HL-60 (cell line): Measurements from ENCODE around the gene COPS6.

ENCODE experiments used
- POLR2AphosphoS5 ChIP-seq: IDR thresholded peaks from 2 replicates; pipeline ENCODE4 v1.6.1; 2012; ENCODE audit warnings: low read depth
- TF ChIP-seq, protein P1 (sequence below): IDR thresholded peaks from one replicate; pipeline ENCODE4 v1.5.1; 2011; ENCODE audit warnings: low read length, control low read depth, inconsistent platforms; ENCODE audit not compliant: insufficient read depth

DNA sequence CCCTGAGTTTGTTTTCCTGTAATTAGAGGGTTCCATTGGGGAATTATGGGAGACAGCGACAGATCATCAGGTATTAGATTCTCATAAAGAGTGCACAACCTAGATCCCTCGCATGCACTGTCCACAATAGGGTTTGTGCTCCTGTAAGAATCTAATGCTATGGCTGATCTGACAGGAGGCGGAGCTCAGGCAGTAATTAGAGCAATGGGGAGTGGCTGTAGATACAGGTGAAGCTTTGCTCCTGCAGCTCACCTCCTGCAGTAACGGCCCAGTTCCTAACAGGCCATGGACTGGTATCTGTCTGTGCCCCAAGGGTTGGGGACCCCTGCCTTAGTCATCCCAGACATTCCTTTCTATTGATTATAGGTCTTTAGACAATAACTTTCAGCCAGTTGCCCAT lies 40.1 kb upstream of the COPS6 start:
- TF ChIP-seq, protein P1, sequence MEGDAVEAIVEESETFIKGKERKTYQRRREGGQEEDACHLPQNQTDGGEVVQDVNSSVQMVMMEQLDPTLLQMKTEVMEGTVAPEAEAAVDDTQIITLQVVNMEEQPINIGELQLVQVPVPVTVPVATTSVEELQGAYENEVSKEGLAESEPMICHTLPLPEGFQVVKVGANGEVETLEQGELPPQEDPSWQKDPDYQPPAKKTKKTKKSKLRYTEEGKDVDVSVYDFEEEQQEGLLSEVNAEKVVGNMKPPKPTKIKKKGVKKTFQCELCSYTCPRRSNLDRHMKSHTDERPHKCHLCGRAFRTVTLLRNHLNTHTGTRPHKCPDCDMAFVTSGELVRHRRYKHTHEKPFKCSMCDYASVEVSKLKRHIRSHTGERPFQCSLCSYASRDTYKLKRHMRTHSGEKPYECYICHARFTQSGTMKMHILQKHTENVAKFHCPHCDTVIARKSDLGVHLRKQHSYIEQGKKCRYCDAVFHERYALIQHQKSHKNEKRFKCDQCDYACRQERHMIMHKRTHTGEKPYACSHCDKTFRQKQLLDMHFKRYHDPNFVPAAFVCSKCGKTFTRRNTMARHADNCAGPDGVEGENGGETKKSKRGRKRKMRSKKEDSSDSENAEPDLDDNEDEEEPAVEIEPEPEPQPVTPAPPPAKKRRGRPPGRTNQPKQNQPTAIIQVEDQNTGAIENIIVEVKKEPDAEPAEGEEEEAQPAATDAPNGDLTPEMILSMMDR: no peak
- no peak for TF ChIP-seq POLR2AphosphoS5
